T47D (cell line): ENCODE results near the gene GPC6.

ENCODE experiments used
- DNase-seq, 2 experiments: peaks; one replicate each; pipeline versions ENCODE4 v3.0.0 to v3.0.0-alpha.2; 2011 to 2012; ENCODE audit warnings: low read depth in 1 of 2, low spot score in 1 of 2
- JUND ChIP-seq: IDR thresholded peaks from 2 replicates; pipeline ENCODE4 v1.6.1; 2012; ENCODE audit warnings: low read depth
- in situ Hi-C: cut with HindIII; loops from 2 replicates; pipeline ENCODE4 v1.10.0; 2016; ENCODE audit warnings: low sequenced_read_pairs, low pct_unique_long_range_greater_than_20kb

Gene GPC6

GRCh38 chr13:94080527-94080926 lies 853.9 kb downstream of the GPC6 start:
- TF ChIP-seq JUND, result no peak
- in situ Hi-C loops, result no loop called here
- DNase-seq, result no peak

DNA sequence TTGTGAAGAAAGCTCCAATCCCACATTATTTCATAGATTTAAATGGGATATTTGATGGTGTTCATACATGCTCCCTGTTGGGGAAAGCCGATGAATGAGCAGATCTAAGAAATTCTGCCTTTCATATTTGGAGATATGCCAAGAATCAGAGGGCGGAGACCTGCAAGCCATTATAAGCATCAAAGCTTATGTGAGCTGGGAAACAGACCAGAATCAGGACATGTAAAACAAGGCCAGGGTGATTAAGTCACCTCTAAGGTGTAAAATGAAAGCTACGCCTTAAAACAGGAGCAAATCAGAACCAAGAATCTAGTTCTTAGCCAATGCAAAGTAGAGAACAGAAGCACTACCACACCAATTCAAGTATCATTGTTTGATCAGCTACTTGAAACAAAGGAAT lies 860.5 kb downstream of the GPC6 start:
- no peak for DNase-seq
- in situ Hi-C loops, result no loop called here
- TF ChIP-seq JUND, result no peak

GRCh38 chr13:94088742-94089141 lies 862.1 kb downstream of the GPC6 start:
- no peak for DNase-seq
- in situ Hi-C loops, result no loop called here
- TF ChIP-seq JUND, result no peak

DNA sequence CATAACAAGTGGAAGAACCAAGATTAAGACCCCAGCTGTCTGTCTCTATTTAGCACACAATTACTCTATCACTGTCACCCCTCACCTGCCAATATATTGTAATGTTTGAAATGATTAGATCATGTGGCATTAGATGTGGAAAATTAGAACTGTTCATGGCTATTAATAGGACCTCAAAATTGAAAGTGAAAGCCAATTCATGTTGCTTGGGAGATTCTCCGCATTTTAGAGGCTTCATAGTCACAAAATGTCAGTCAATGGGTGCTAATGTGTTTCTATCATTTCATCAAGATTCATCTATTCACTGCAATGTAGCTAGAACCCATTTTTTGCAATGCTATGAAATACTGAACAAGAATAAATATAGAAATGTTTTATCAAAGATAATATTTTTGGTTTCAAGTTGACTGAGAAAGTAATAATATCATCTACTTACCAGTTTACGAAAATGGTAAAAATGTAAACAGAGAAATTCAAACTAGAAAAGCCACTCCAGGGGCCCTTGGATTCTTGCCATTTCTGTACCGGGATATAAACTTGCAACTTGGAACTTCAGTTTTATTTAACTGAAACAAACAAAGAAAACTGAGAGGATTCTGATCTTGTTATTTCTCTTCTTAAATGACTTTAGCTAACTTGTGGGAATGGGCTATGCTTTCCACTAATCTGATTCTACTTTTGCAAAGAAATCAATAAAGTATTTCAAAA lies 864.3 kb downstream of the GPC6 start:
- DNase-seq, result no peak
- in situ Hi-C loops, result no loop called here
- TF ChIP-seq JUND, result no peak

- no peak for DNase-seq
- in situ Hi-C loops, result no loop called here
- TF ChIP-seq JUND, result no peak
Measured at GRCh38 chr13:94093652-94094315, 867.2 kb downstream of the GPC6 start.

- no peak for DNase-seq
- no peak for TF ChIP-seq JUND
- in situ Hi-C loops, result no loop called here
Measured at GRCh38 chr13:94109715-94110374, 883.2 kb downstream of the GPC6 start.

- DNase-seq, result peak in 1 of 2 experiments; percentile 42
- in situ Hi-C loops, result no loop called here
- no peak for TF ChIP-seq JUND
Measured at GRCh38 chr13:94112227-94112626, 885.6 kb downstream of the GPC6 start.

- no peak for DNase-seq
- TF ChIP-seq JUND, result no peak
- in situ Hi-C loops, result no loop called here
Measured at GRCh38 chr13:94112731-94113130, 886.1 kb downstream of the GPC6 start.

- TF ChIP-seq JUND, result no peak
- in situ Hi-C loops, result no loop called here
- no peak for DNase-seq
Measured at GRCh38 chr13:94113245-94113644, 886.6 kb downstream of the GPC6 start.

- no peak for TF ChIP-seq JUND
- in situ Hi-C loops, result no loop called here
- no peak for DNase-seq
Measured at GRCh38 chr13:94114166-94114565, 887.6 kb downstream of the GPC6 start.

DNA sequence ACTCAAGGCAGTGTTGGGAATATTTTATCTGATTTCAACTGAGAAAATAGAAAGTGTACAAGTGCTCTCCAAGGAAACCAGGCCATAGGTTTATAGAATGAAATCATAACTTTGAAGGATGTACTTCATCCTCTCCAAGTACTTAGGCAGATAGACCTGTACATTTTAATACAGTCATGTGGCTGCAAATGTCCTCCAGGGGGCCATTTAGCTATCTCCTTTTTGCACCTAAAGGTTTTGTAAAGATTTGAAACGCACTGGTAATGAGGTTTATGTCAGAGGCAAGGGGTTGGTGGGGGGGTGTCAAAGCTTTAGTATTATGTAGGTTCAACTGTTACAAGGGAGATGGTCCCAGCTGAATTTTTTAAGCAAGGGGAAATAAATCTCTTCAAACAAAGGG lies 888.4 kb downstream of the GPC6 start:
- in situ Hi-C loops, result no loop called here
- DNase-seq, result no peak

GRCh38 chr13:94119360-94119936 lies 892.8 kb downstream of the GPC6 start:
- in situ Hi-C loops, result no loop called here
- DNase-seq, result no peak
- no peak for TF ChIP-seq JUND

More for the DNA sequence above, 888.4 kb downstream of the GPC6 start:
- no peak for TF ChIP-seq JUND

DNA sequence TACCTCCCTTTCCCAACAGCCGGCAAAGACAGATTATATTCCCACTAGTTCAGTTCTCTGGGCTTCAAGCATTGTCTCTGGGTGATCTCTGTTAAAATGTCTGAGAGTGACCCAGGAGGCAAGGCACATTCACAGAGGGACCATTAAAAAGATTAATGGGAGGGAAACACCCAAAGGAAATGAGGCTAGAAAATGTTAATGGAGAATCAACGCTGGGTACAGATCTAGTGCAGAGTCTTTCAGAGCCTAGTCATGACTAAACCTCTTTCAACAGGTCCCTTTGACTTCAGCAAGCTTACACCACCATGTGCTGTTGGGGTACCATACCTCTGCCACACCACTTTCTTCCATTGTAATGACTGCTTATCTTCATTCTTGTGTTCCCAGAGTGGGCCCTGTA lies 894.3 kb downstream of the GPC6 start:
- DNase-seq, result no peak
- in situ Hi-C loops, result no loop called here
- no peak for TF ChIP-seq JUND
